ENCODE data around the gene PDE4A.
"Not testable (repeated sequence)": the region's sequence is repeated elsewhere in the genome, so short reads cannot be mapped to it uniquely, and the experiment has no call there.

Gene PDE4A

GRCh38 chr19:10430505-10431253 lies 10.3 kb downstream of the PDE4A start:
- no peak for DNase-seq

- peak; percentile 62 for DNase-seq
These were observed 11.1 kb downstream of the PDE4A start for GRCh38 chr19:10431254-10431942.

GRCh38 chr19:10431943-10432735 lies 11.8 kb downstream of the PDE4A start:
- peak; percentile 34 for DNase-seq

GRCh38 chr19:10432736-10433130 lies 12.4 kb downstream of the PDE4A start:
- no peak for DNase-seq

- no peak for DNase-seq
These were observed 12.8 kb downstream of the PDE4A start for GRCh38 chr19:10433131-10433536.

GRCh38 chr19:10439588-10439987 lies 19.2 kb downstream of the PDE4A start:
- no peak for DNase-seq

- no peak for DNase-seq
These were observed 22.4 kb downstream of the PDE4A start for GRCh38 chr19:10442698-10443097.

GRCh38 chr19:10449037-10449436 lies 28.7 kb downstream of the PDE4A start:
- DNase-seq = no peak

- DNase-seq = no peak
These were observed 30.0 kb downstream of the PDE4A start for GRCh38 chr19:10450191-10450852.

- DNase-seq = peak; percentile 12
These were observed 30.7 kb downstream of the PDE4A start for GRCh38 chr19:10450853-10451609.

GRCh38 chr19:10452726-10453618 lies 32.6 kb downstream of the PDE4A start:
- DNase-seq = no peak

- no peak for DNase-seq
These were observed 33.5 kb downstream of the PDE4A start for GRCh38 chr19:10453852-10454251.

GRCh38 chr19:10454267-10454666 lies 33.9 kb downstream of the PDE4A start:
- no peak for DNase-seq

- not testable (repeated sequence) for DNase-seq
These were observed 38.4 kb downstream of the PDE4A start for GRCh38 chr19:10458733-10459132.

- DNase-seq = no peak
These were observed 40.3 kb downstream of the PDE4A start for GRCh38 chr19:10460714-10461046.

GRCh38 chr19:10461047-10461949 lies 41.0 kb downstream of the PDE4A start:
- DNase-seq = peak; percentile 90

GRCh38 chr19:10462042-10462441 lies 41.7 kb downstream of the PDE4A start:
- DNase-seq = not testable (repeated sequence)

GRCh38 chr19:10462557-10462956 lies 42.2 kb downstream of the PDE4A start:
- DNase-seq = no peak

- DNase-seq = no peak
These were observed 44.1 kb downstream of the PDE4A start for GRCh38 chr19:10464456-10464855.

GRCh38 chr19:10467104-10467706 lies 46.9 kb downstream of the PDE4A start:
- no peak for DNase-seq

Measured in activated CD4-positive, alpha-beta T cell treated with anti-CD3 and anti-CD28 coated beads, Interleukin-2, amount 50 U/mL, for 16 hours (primary cell).